ENCODE measurements around the gene KCNT1.

The KCNT1 gene

DNA sequence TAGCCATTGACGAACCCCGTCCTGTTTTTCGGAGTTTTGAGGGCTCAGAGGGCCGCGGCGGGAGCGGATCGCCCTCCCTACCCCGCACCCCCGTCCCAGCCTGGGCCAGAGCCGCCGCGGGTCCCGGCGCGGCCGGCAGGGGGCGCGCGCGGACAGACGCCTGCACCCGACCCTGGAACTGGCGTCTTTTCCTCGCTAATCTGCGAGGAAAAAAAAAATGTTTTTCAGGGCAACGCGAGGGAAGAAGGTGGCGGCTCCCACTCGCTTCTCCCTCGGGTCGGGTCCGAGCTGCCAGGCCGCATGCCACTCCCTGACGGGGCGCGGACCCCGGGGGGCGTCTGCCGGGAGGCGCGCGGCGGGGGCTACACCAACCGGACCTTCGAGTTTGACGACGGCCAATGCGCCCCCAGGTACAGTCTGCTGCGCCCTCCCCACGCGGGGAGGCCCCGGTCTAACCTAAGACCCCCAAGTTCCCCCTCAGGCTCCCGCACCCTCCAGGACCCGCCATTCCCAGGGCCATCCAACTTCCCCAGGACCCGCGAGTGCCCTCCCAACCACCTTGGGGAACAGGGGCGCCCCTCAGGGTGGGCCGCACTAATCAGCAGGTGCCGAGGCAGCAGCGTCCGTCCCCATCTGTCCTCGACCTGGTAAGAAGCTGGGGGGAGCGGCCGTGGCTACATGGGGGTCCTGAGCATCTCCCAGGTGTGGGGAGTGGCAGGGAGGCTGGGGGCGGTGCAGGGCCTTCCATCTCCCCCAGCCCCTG is at the start of gene KCNT1:
Gene KCNT1 (plus strand): TSS at position 227 of the 763 bp plus-strand sequence. CDS start 74 bp downstream, at position 301.
- TF ChIP-seq GATA2 (IDR thresholded peaks at IDR 0.05; ENCODE audit: low read depth, low read length) (no peak), GATA3 (IDR thresholded peaks at IDR 0.05; ENCODE audit: low read depth, low read length) (no peak)

DNA sequence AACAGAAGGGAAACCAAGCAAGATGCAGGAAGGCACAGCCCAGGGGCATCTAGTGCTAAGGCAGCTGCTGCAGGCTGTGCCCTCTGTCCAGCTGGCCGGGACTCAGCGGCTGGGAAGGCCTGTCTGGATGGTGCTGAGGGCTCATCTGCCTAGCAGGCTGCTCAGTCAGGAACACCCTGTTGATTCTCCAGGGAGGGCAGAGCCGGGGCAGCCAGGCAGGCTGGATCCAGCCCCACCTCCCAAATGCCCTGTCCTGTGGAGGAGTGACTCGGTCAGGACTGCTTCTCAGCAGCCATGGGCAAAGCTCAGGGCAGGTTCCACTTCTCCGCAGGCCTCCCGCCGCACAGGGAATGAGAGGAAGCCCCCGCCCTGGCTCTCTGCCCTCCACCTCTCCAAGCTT is 46.7 kb upstream of the KCNT1 start:
- TF ChIP-seq GATA2 (IDR thresholded peaks at IDR 0.05; ENCODE audit: low read depth, low read length) (no peak), GATA3 (IDR thresholded peaks at IDR 0.05; ENCODE audit: low read depth, low read length) (no peak)

DNA sequence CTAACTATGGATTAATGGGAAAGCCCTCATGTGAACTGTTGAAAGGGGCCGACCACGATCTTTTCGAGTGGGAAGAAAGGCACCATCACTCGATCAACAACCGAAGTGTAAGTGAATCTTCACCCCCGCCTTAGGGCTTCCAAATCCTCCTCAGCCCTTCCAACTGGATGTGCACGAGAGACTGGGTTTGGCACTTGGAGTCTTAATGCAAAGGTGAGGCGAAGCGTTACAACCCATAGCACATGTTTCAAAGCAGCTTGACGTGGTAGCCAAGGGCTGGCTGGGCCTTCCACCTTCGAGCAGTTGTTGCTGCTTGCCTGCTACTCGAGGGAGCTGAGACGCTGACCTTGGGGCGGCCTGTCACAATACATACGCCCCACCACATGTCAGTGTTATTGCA is 44.6 kb upstream of the KCNT1 start:
- TF ChIP-seq GATA3 (IDR thresholded peaks at IDR 0.05; ENCODE audit: low read depth, low read length) (no peak), GATA2 (IDR thresholded peaks at IDR 0.05; ENCODE audit: low read depth, low read length) (no peak)

DNA sequence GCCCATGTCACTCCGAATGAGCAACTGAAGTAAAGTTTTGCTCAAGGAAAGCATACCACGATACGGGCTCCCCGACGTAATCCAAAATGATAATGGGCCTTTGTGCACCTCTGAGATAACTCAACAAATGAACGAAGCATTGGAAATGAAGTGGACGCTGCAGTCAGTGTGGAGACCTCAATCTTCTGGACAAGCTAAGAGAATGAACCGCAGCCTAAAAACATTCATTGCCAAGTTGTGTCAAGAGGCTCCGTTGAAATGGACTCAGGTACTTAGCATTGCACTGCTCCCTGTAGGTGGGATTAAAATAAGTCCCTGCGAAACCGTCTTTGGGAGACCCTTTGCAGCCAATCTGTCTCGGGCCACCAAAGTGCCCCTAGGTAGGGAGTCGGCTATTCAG is 42.7 kb upstream of the KCNT1 start:
- TF ChIP-seq GATA2 (IDR thresholded peaks at IDR 0.05; ENCODE audit: low read depth, low read length) (no peak), GATA3 (IDR thresholded peaks at IDR 0.05; ENCODE audit: low read depth, low read length) (no peak)

DNA sequence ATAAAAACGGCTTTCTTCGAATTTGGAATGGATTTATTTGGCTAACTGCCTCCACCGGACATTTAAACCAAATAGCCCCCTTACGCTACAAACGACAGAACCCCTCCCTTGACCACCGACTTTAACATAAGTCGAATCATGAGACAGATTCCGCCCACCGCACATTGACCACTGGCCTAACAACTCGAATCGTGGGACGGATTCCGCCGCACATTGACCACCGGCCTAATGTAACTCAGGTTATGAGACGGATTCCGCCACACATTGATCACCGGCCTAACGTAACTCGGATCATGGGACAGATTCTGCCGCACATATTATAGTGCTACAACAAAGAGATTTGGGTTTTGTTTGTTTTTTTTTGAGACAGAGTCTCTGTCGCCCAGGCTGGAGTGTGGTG is 41.6 kb upstream of the KCNT1 start:
- TF ChIP-seq GATA2 (IDR thresholded peaks at IDR 0.05; ENCODE audit: low read depth, low read length) (no peak), GATA3 (IDR thresholded peaks at IDR 0.05; ENCODE audit: low read depth, low read length) (no peak)

DNA sequence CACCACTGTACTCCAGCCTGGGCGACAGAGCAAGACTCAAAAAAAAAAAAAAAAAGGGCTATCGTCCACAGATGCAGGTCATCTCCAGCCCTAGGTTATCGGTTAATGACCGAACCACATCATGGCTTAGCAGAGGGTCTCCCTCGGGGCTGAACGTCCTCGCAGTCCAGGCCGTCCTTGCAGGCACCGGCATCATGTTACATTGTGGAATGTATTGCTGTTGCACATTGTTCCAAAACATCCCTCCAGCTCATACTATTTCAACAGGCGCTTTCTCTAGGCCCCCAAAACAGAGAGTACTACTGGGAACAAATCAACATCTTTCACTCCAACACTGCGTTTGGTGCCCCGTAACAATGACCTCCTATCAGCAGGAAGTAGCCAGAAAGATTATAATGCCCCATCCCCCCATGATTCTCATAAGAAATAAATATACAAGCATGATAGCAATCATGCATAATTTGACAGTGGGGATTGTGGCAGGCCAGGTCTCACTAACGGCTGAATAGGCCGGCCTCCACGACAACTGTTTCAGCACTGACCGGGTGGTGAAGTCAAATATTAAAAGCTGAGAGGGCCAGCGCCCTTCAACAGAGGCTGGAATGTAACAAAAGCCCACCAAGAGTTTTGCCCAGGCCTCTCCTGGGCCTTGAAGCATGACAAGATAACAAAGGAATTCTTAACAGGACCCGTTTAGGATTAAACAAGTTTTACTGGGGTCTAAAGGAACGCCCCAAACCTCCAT is 40.0 kb upstream of the KCNT1 start:
- TF ChIP-seq GATA2 (IDR thresholded peaks at IDR 0.05; ENCODE audit: low read depth, low read length) (no peak), GATA3 (IDR thresholded peaks at IDR 0.05; ENCODE audit: low read depth, low read length) (no peak)

DNA sequence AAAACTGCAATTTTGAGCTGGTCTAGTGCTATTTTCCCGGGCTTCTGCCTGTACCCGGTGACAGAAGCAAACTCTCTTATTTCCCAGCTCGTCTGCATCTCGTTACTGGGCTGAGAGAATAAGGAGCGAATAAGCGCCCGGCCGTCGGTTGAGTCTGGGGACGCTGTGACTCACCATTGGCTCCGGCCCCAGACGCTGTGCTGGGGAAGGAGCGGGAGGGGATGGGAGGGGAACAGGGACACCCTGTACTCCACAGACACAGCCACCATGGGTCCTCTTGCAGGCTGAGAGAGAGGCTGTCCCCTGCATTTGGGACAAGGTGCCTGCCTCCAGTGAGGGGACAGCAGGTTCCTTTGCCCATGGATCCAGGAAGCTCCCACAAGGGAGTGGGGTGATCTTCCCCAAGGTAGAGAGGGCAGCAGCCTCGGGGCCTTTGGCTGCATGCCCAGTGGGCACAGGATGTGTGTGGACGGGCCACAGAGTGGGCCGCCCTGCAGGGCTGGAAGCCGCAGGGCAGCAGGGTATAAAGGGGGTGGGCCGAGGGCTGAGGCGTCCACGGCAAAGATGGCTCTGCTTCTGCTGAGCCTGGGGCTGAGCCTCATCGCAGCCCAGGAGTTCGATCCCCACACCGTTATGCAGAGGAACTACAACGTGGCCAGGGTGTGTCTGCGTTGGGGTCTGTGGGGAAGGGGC is 39.1 kb upstream of the KCNT1 start, which contains the start of gene LCN9:
Gene LCN9 (plus strand): TSS at position 552 of the 693 bp plus-strand sequence. CDS start 13 bp downstream, at position 565.
- TF ChIP-seq GATA3 (IDR thresholded peaks at IDR 0.05; ENCODE audit: low read depth, low read length) (no peak), GATA2 (IDR thresholded peaks at IDR 0.05; ENCODE audit: low read depth, low read length) (no peak)

DNA sequence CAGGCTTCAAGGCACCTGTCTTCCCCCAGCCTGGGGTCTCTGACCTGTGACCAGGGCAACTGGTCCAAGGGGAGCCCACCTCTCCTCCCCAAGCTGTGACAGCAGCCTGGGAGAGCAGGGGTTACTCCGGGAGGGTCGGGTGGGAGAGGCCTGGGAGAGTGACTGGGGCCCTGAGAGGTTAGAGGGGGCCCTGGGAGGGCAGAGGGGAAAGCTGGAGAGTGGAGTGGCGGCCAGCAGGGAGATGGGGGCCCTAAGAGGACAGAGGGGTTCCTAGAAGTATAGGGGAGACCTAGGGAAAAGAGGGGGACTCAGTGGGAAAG is 38.6 kb upstream of the KCNT1 start:
- TF ChIP-seq GATA3 (IDR thresholded peaks at IDR 0.05; ENCODE audit: low read depth, low read length) = no peak
- no peak for TF ChIP-seq GATA2 (IDR thresholded peaks at IDR 0.05; ENCODE audit: low read depth, low read length)

DNA sequence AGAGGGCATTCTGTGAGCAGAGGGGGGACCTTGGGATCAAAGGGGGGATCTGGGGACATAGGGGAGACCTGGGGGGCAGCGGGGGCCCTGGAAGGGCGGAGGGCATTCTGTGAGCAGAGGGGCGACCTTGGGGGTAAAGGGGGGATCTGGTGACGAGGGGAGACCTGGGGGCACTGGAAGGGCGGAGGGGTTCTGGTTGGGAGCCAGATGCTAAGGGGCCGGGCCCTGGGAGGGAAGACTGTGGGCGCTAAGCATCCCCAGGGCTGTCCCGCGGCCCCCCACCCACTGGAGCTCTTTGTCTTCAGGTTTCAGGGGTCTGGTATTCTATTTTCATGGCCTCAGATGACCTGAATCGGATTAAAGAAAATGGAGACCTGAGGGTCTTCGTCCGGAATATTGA is 38.1 kb upstream of the KCNT1 start:
- no peak for TF ChIP-seq GATA3 (IDR thresholded peaks at IDR 0.05; ENCODE audit: low read depth, low read length)
- TF ChIP-seq GATA2 (IDR thresholded peaks at IDR 0.05; ENCODE audit: low read depth, low read length) = no peak

DNA sequence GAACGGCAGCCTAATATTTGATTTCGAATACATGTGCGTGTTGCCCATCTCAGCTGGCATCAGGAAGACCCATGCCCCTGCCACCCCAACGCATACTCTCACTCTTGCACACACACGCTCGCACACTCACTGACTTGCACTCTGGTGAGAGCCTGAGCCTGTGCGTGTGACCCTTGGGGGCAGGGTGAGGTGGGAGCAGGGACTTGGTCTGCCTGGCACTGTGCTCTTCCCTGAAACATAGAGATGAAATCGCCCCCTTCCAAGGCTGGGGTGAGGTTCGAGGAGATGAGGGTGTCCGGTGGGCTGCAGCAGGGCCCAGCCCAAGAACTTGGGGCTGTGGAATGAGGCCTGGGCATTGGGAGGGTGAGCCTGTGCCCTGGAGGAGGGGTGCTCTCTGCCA is 37.7 kb upstream of the KCNT1 start:
- TF ChIP-seq GATA3 (IDR thresholded peaks at IDR 0.05; ENCODE audit: low read depth, low read length) = no peak

DNA sequence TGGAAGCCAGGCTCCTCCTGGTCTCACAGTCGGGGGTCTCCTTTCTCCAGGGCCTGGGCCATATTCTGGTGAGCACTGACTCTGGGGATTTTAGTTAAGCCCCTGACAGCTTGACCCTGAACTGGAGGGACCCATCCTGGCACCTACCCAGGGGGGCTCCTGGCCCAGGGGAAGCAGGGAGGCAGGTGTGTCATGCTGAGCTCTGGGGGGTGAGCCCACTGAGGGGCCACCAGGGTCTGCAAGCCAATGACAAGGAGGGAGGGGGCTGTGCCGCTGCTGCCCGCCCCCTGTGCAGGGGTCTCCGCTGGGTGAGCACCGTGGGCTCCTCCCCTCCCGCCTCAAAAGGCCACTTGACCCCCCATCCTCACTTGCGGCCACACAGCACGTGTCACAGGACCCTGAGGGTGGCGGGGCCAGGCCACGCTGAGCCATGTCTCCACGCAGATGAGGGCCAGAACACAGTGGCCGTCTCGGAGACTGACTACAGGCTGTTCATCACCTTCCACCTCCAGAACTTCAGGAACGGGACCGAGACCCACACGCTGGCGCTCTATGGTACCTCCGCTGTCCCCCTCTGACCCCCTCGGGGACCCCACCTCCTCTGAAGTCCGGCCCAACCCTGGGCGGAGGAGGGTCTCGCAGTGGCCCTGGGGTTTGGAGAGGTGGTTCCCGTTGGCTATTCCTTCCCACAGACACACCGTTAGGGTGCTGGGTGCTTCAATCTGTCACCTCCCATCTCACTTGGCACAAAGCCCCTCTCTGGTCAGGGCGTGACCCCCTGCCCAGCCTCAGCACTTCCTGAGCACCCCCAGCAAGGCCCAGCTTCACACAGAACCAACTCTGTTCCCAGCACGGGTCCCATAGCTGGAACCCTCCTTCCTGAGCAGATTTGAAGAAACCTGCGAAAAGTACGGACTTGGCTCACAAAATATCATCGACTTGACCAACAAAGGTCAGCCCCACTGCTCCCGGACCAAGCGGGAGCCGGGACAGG is 36.9 kb upstream of the KCNT1 start:
- no peak for TF ChIP-seq GATA2 (IDR thresholded peaks at IDR 0.05; ENCODE audit: low read depth, low read length)
- TF ChIP-seq GATA3 (IDR thresholded peaks at IDR 0.05; ENCODE audit: low read depth, low read length) = no peak

DNA sequence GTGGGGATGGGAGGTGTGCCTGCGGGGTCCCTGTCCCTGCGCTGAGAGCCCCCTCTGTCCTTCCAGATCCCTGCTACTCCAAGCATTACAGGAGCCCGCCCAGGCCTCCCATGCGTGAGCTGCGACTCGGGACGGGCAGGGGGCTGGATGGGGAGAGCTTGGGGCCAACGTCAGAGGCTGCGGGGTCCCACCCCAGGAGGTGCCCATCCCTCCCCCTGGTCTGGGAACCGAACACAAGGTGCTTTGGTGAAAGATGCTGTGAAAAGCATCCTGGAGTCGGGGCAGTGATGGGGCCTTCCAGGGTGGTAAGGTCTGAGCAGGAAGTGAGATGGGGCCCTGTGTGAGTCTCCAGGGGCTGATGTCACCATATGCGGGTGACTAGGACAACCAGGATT is 36.2 kb upstream of the KCNT1 start:
- no peak for TF ChIP-seq GATA3 (IDR thresholded peaks at IDR 0.05; ENCODE audit: low read depth, low read length)
- no peak for TF ChIP-seq GATA2 (IDR thresholded peaks at IDR 0.05; ENCODE audit: low read depth, low read length)
